GM12891 (cell line): ENCODE results near the gene CACNA2D1.
"Not testable (repeated sequence)": the region's sequence is repeated elsewhere in the genome, so short reads cannot be mapped to it uniquely, and the experiment has no call there.

Experiments
- DNase-seq: peaks from one replicate; pipeline ENCODE4 v3.0.0; 2011; ENCODE audit warnings: low spot score; ENCODE audit not compliant: insufficient read length
- FAIRE-seq: peaks from 2 replicates; lab custom pipeline; 2011; peaks lifted over from hg19 to GRCh38; lab: Jason Lieb, UNC
- PAX5 ChIP-seq: IDR thresholded peaks from 2 replicates; pipeline ENCODE4 v1.6.1; 2011; ENCODE audit warnings: low read length, moderate library complexity, mild to moderate bottlenecking; ENCODE audit not compliant: insufficient read depth, severe bottlenecking
- POLR2A ChIP-seq: IDR thresholded peaks from 2 replicates; pipeline ENCODE4 v1.6.1; 2011; ENCODE audit warnings: low read depth, low read length, control low read depth
- POLR2AphosphoS5 ChIP-seq: IDR thresholded peaks from 2 replicates; pipeline ENCODE4 v1.6.1; 2011; ENCODE audit warnings: low read depth, low read length, control low read depth
- POU2F2 ChIP-seq: IDR thresholded peaks from 2 replicates; pipeline ENCODE4 v1.6.1; 2011; ENCODE audit warnings: low read depth, mild to moderate bottlenecking, control low read depth, low read length, moderate library complexity
- SPI1 ChIP-seq: IDR thresholded peaks from 2 replicates; pipeline ENCODE4 v1.6.1; 2011; ENCODE audit warnings: low read depth, low read length, control low read depth
- TAF1 ChIP-seq: IDR thresholded peaks from 2 replicates; pipeline ENCODE4 v1.6.1; 2011; ENCODE audit warnings: low read depth, low read length, control low read depth

Gene CACNA2D1

DNA sequence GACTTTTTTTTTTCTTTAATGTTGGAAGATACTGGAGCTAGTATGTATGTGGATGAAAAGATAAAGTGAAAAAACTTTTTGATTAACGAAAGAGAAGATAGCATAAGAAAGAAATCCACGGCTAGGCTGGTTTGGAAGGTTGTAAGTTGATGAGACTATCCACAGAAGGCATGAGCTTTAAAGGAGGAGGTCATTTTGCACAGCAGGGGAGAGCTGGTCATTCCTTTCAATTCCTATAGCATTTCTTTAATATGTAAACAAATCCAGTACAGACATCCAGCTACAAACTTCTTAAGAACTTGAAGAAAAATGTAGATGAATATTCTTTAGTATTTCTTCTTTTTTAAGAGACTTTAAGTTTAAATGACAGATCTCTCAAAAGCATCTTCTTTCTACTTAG is 281.3 kb downstream of the CACNA2D1 start:
- no peak for FAIRE-seq
- TF ChIP-seq PAX5 (no peak), POLR2AphosphoS5 (no peak), POLR2A (no peak), POU2F2 (no peak), TAF1 (no peak), SPI1 (no peak)
- DNase-seq = no peak

DNA sequence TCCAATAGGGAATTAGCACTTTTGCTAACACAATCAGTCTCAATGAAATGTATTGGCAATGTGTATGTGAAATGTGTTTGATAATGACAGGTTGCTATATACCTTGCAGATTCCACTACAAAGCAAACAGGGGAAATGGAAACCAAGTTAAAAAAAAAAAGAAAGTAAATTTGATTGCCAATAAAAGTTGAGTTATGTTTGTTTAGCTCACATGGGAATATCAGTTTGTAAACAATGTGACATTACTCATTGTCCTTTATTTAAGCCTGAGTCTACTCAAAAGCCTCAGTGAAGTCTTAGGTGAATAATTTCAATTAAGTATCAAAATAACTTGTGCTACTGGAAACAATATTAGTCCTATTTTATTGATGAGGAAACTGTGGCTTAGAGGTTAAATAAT is 285.2 kb downstream of the CACNA2D1 start:
- FAIRE-seq (no peak), DNase-seq (no peak)
- no peak for TF ChIP-seq POU2F2
- no peak for TF ChIP-seq POLR2A
- no peak for TF ChIP-seq POLR2AphosphoS5

DNA sequence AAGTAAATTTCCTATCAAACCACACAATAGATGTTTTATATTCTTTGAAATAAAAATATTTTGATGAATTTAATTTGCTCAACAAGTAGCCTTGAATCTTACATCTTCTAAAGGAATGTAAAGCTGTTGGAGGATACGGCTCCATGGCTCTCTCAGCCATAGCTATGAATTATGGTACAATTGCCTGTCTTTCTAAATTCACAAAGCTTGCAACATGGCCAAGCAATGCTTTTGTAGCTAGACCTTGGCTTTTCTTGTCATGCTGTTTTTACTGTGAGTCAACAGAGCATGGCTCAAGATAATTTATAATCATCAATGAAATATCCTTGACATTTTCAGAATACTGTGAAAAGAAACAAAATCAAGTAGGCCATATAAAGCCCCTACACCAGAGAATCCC is 286.7 kb downstream of the CACNA2D1 start:
- FAIRE-seq (no peak), DNase-seq (no peak)
- TF ChIP-seq POLR2A (no peak), POLR2AphosphoS5 (no peak), SPI1 (no peak), POU2F2 (no peak), TAF1 (no peak), PAX5 (no peak)

DNA sequence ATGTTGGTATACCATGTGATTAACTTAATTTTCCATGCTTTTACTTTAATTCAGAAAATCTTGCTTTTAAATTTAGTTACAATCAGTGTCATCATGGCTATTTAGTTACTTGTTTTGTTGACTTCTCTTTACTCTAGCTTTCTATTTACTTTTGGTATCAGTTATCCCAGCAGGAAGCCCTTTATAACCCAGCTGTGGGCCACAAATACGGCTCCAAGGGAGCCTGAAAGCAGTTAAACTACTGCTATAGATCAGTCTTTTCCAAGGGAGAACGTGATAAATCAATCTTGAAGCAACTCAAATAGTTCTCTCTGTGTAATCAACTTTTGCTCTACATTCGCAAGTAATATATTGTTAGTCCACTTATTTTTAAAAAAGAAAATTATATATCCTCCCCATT is 287.4 kb downstream of the CACNA2D1 start:
- DNase-seq (no peak), FAIRE-seq (no peak)
- no peak for TF ChIP-seq POU2F2

DNA sequence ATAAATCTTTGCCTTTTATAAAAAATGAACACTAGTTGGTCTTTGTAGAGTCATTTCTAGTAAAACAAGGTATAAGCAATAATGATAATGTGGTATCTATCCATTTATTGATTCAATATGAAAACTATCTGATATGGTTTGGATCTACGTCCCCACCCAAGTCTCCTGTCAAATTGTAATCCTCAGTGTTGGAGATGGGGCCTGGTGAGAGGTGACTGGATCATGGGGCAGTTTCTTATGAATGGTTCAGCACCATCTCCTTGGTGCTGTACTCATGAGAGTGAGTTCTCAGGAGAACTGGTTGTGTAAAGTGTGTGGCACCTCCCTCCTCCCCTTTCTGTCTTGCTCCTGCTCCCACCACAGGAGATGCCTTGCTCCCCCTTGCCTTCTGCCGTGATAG is 288.8 kb downstream of the CACNA2D1 start:
- FAIRE-seq (no peak), DNase-seq (no peak)
- TF ChIP-seq PAX5 (no peak), SPI1 (no peak)

DNA sequence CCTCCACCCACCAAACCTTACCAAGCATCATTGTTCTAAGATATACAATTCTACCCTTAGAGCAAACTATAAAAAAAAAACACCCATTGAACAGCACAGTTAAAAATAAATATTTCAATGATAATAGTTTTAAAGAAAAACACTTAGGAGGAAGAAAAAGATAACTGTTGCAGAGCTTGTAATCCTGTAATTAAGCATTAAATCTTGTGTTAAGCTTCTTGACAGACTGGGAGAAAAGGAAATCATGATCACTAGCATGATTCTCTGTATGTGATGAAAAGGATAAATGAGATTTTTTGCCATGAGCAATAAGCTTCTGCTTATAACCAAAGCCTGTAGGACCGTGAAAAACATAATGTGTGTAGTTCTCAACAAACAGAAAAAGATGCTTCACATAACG is 289.8 kb downstream of the CACNA2D1 start:
- no peak for DNase-seq
- FAIRE-seq = no peak
- TF ChIP-seq TAF1 = no peak
- no peak for TF ChIP-seq POU2F2
- no peak for TF ChIP-seq POLR2AphosphoS5
- no peak for TF ChIP-seq PAX5
- no peak for TF ChIP-seq POLR2A
- TF ChIP-seq SPI1 = no peak

DNA sequence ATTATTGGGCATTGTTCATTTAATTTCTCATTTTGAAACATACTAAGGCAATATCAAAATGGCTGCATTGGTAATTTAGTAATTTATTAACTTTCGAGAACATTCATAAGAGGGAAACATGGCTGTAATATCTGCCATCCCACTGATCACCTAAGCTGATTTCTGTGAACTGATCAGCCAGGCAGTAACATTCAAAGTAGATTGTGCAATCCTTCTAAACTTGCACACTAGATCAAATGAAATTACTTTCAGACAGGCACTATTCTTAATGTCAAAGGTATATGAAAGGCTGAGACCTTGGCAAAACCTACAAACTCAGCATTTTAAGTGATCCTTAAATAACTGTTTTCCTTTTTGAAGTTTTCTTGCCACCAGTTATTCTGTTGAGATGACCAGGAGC is 290.7 kb downstream of the CACNA2D1 start:
- DNase-seq (no peak), FAIRE-seq (no peak)
- TF ChIP-seq POU2F2 (no peak), POLR2AphosphoS5 (no peak), PAX5 (no peak), SPI1 (no peak), POLR2A (no peak), TAF1 (no peak)

DNA sequence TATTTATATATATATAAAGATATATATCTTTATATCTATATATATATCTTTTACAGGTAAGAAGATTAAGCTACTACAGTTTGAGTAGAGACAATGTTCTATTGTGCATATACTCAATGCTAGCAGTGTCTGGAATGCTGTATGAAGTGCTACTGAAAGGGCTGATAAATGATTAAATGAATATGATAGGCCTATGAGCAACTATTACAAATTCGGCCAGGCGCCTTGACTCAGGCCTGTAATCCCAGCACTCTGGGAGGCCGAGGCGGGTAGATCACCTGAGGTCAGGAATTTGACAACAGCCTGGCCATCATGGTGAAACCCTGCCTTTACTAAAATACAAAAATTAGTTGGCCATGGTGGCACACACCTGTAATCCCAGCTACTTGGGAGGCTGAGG is 297.1 kb downstream of the CACNA2D1 start:
- DNase-seq = no peak
- TF ChIP-seq POLR2AphosphoS5 (no peak), TAF1 (no peak), SPI1 (no peak), POU2F2 (no peak), POLR2A (no peak), PAX5 (no peak)
- no peak for FAIRE-seq

DNA sequence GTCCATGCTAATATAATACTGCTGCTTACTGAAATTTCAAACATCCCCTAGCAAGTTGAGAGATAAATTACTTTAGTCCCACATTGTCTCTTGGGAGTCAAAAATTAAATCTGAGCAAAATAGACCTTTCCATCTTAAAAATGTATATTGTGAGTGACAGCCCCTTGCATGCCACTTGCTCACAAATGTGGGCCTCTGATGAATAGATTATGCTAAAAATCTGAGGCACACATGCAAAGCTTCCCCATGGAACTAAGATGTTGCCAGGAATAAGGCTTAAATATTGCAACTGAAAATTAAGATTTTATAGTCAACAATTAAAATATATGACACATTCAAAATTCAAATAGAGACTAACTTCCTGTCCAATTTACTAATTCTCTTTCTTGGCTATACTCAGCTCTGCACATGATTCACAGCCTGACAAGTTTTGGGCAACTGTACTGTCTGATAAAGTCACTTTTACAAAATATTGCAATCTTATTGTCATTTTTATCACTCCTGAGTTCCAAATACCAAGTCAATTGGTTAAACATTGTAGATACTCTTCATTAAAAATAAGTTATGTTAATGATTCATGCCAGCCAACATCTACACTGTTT is 301.2 kb downstream of the CACNA2D1 start:
- DNase-seq (no peak), FAIRE-seq (no peak)
- TF ChIP-seq PAX5 = no peak
- TF ChIP-seq POU2F2 = no peak
- TF ChIP-seq POLR2A = no peak
- no peak for TF ChIP-seq SPI1
- no peak for TF ChIP-seq POLR2AphosphoS5
- TF ChIP-seq TAF1 = no peak

DNA sequence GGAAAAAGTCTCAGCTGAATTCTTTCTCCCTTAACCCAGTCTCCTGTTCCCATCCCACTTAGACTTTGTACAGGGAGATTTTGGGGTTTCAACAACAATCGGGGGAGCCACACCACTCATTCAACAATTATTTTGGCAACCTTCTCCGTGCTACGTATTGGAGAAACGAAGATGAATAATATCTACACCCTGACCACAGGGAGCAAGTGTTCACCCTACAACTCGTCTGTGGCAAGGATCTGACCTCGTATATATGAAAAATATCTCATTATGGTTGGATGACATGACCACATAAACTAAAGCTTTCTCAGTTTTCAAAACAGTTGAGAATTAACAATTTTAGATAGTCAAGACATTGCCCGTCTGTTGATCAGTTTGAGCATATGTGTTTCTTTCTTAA is 302.1 kb downstream of the CACNA2D1 start:
- no peak for TF ChIP-seq POU2F2
- TF ChIP-seq POLR2AphosphoS5 = no peak
- no peak for TF ChIP-seq SPI1
- TF ChIP-seq PAX5 = no peak
- no peak for TF ChIP-seq TAF1
- no peak for TF ChIP-seq POLR2A
- FAIRE-seq (no peak), DNase-seq (no peak)

DNA sequence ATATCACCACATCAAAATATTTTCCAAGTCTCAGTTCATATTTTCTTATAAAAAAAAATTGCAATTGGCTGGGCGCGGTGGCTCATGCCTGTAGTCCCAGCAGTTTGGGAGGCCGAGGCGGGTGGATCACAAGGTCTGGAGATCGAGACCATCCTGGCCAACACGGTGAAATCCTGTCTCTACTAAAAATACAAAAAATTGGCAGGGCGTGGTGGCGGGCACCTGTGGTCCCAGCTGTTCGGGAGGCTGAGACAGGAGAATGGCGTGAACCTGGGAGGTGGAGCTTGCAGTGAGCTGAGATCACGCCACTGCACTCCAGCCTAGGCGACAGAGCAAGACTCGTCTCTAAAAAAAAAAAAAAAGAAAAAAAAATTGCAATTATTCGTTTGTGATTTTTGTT is 303.0 kb downstream of the CACNA2D1 start:
- not testable (repeated sequence) for FAIRE-seq

DNA sequence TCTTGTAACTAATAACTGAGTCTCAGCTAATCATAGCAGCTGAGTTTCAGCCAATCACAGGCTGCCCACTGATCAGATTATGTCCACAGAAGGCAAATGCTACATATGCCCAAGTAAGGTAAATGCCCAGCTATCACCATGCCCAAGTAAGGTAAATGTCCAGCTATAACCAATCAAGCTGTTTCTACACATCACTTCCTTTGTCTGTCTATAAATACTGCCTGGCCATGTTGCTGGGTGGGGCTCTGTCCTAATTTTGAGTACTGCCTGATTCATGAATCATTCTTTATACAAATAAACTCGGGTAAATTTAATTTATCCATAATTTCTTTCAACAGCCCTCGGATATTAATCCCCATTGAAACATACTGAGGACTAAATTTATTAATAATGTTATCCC is 312.4 kb downstream of the CACNA2D1 start:
- DNase-seq (no peak), FAIRE-seq (no peak)
- TF ChIP-seq POLR2AphosphoS5 (no peak), POLR2A (no peak)

More for the DNA sequence above, 303.0 kb downstream of the CACNA2D1 start:
- not testable (repeated sequence) for DNase-seq

DNA sequence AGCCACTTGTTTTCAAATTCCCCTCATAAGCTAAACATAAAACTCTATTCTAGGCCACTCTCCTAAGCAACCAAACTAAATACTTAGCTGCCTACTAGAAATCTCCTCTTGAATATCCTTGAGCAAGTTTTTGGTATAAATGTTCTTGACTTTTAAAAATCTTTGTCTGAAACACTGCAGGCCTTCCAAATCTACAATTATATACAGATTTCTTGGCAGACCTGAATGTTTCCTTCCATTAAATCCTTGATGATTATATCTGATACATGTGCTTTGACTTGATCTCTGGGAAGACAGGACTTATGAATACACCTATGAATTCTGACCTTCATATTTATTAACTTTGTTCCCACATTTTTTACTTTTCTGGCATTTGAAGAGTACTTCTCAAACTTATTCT is 314.5 kb downstream of the CACNA2D1 start:
- TF ChIP-seq SPI1 (no peak), POLR2AphosphoS5 (no peak), POLR2A (no peak), POU2F2 (no peak), PAX5 (no peak), TAF1 (no peak)
- no peak for FAIRE-seq
- DNase-seq = no peak
